HL-60 (cell line): ENCODE measurements around the gene DPH7.
A peak's percentile ranks its signal among the peaks of the same experiment; 100 is the strongest.

ENCODE experiments used
- GABPA ChIP-seq: IDR thresholded peaks from 2 replicates; pipeline ENCODE4 v1.6.1; 2012; ENCODE audit warnings: low read depth
- POLR2AphosphoS5 ChIP-seq: IDR thresholded peaks from 2 replicates; pipeline ENCODE4 v1.6.1; 2012; ENCODE audit warnings: low read depth
- REST ChIP-seq: IDR thresholded peaks from 2 replicates; pipeline ENCODE4 v1.6.1; 2012; ENCODE audit warnings: low read depth; ENCODE audit not compliant: insufficient replicate concordance
- TF ChIP-seq, protein P1 (sequence below): IDR thresholded peaks from one replicate; pipeline ENCODE4 v1.5.1; 2011; ENCODE audit warnings: low read length, control low read depth, inconsistent platforms; ENCODE audit not compliant: insufficient read depth

DNA sequence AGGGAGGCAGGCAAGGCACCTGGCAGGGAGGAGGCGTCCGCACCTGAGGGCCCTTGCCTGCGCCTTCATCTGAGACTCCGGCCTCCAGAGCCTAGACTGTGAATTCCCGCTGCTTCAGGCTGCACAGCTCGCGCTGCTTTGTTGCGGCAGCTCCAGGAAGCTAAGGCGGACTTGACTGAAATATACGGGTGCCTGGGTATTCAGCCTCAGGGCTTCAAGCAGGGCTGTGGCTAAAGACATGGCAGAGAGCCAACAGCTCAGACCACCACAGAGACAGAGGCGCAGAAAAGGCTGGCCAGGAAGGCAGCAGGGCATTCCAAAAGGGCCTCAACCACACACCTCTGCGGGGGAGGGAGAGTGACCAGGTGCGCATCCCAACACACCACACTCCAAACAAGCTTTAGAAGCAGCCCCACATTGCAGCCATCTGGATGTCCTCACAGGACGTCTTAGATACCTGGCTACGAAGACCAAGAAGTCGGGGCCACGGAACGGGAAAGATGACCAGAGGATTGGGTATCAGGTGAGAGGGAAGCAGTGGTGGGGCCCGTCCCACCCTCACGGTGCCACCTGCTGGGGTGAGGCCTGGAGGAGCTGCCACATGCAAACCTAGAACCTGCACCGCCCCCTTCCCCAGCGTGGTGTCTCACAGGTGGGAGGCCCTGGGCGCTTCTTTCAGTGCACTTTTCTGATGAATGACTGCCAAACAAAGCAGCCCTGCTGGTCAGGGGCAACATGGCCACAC is 1.7 kb upstream of the DPH7 start:
- peak; percentile 29; the same call in 1 of the 2 replicates for TF ChIP-seq POLR2AphosphoS5
- TF ChIP-seq, protein P1, sequence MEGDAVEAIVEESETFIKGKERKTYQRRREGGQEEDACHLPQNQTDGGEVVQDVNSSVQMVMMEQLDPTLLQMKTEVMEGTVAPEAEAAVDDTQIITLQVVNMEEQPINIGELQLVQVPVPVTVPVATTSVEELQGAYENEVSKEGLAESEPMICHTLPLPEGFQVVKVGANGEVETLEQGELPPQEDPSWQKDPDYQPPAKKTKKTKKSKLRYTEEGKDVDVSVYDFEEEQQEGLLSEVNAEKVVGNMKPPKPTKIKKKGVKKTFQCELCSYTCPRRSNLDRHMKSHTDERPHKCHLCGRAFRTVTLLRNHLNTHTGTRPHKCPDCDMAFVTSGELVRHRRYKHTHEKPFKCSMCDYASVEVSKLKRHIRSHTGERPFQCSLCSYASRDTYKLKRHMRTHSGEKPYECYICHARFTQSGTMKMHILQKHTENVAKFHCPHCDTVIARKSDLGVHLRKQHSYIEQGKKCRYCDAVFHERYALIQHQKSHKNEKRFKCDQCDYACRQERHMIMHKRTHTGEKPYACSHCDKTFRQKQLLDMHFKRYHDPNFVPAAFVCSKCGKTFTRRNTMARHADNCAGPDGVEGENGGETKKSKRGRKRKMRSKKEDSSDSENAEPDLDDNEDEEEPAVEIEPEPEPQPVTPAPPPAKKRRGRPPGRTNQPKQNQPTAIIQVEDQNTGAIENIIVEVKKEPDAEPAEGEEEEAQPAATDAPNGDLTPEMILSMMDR, result no peak
- TF ChIP-seq GABPA, result no peak
- TF ChIP-seq REST, result no peak
